Hepatocyte (in vitro differentiated cells): ENCODE data around the gene APLP1.

Source experiments
- CTCF ChIP-seq: fragments of 200-600 bp; sonication (generic); IDR thresholded peaks from 2 replicates; pipeline ENCODE4 v1.5.1; 2016; ENCODE audit warnings: antibody characterized with exemption, mild to moderate bottlenecking; ENCODE audit not compliant: poor library complexity
- EZH2 ChIP-seq: fragments of 200-600 bp; sonication (generic); IDR thresholded peaks from 2 replicates; pipeline ENCODE4 v1.6.1; 2016; ENCODE audit warnings: antibody characterized with exemption, mild to moderate bottlenecking, borderline replicate concordance
- EZH2phosphoT487 ChIP-seq: fragments of 200-600 bp; sonication (generic); IDR thresholded peaks from one replicate; pipeline ENCODE4 v1.6.1; 2018; ENCODE audit warnings: antibody characterized with exemption, mild to moderate bottlenecking, low read depth, moderate library complexity; ENCODE audit not compliant: unreplicated experiment, severe bottlenecking

DNA sequence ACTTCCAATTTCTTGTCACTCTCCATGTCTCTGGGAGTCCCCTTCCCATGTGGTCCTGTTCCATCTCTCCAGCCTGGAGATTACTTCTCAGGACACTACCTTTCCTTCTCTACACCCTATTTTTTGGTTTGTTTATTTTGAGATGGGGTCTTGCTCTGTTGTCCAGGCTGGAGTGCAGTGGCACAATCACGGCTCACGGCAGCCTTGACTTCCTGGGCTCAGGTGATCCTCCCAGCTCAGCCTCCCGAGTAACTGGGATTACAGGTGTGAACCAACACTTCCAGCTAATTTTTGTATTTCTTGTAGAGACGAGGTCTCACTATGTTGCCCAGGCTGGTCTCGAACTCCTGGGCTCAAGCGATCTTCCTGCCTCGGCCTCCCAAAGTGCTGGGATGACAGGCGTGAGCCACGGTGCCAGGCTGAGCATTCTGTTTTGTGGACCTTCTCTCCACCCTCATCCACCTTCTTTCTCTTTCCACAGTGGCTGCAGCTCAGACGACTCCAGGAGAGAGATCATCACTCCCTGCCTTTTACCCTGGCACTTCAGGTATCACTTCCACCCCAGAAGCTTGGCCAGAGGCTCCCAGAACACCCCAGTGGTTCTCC lies 34.6 kb downstream of the APLP1 start:
- no peak for TF ChIP-seq CTCF
- TF ChIP-seq EZH2phosphoT487: no peak
- no peak for TF ChIP-seq EZH2
